HepG2 (cell line): Measurements from ENCODE around the gene CYP2W1. TPM values are rescaled to one million over a fixed set of nuclear protein-coding genes. Genes with fewer than 3 reads are reported as not detected.
A peak's percentile ranks its signal among the peaks of the same experiment; 100 is the strongest.

Experiments
- ASH2L ChIP-seq: fragments of 300-600, 200-600 bp; sonication (generic); IDR thresholded peaks from 2 replicates; pipeline ENCODE4 v1.7.0; 2017; ENCODE audit warnings: low read depth, mild to moderate bottlenecking, moderate library complexity, mixed read lengths, low read length; ENCODE audit not compliant: insufficient read length
- DPF2 ChIP-seq: sonication (generic); formaldehyde crosslinking; IDR thresholded peaks from 2 replicates; pipeline ENCODE4 v1.4.0; 2020; ENCODE audit warnings: mild to moderate bottlenecking, low read depth, missing genetic modification reagents, borderline replicate concordance
- KDM5A ChIP-seq: fragments of 200-600 bp; sonication (generic); IDR thresholded peaks from 2 replicates; pipeline ENCODE4 v1.7.0; 2018; ENCODE audit warnings: antibody characterized with exemption, mild to moderate bottlenecking, low read length, borderline replicate concordance
- NFYC ChIP-seq: IDR thresholded peaks from 2 replicates; pipeline ENCODE4 v1.6.1; 2016; ENCODE audit warnings: missing genetic modification reagents, missing compliant biosample characterization
- POLR2AphosphoS2 ChIP-seq: IDR thresholded peaks from 2 replicates; pipeline ENCODE4 v1.6.1; 2011; ENCODE audit warnings: low read depth, low read length, improper control_type of control experiment
- PTBP1 ChIP-seq: fragments of 200-400 bp; formaldehyde crosslinking; IDR thresholded peaks from 2 replicates; pipeline ENCODE4 v1.6.1; 2018; ENCODE audit warnings: low read length, low read depth; ENCODE audit not compliant: poor library complexity, severe bottlenecking
- RBM22 ChIP-seq: fragments of 200-400 bp; formaldehyde crosslinking; optimal IDR thresholded peaks from 2 replicates; pipeline ENCODE3; 2017; ENCODE audit warnings: mild to moderate bottlenecking, low read length, moderate library complexity
- TFE3 ChIP-seq: IDR thresholded peaks from 2 replicates; pipeline ENCODE4 v1.6.1; 2016
- ZNF276 ChIP-seq: sonication (generic); formaldehyde crosslinking; IDR thresholded peaks from 2 replicates; pipeline ENCODE4 v1.4.0; 2020; ENCODE audit warnings: mild to moderate bottlenecking, low read depth, missing genetic modification reagents
- ZNF281 ChIP-seq: sonication (generic); formaldehyde crosslinking; IDR thresholded peaks from 2 replicates; pipeline ENCODE4 v1.4.0; 2020; ENCODE audit warnings: missing genetic modification reagents, borderline replicate concordance
- ZNF317 ChIP-seq: sonication (generic); formaldehyde crosslinking; IDR thresholded peaks from 2 replicates; pipeline ENCODE4 v1.5.0; 2020; ENCODE audit warnings: mild to moderate bottlenecking, missing genetic modification reagents
- ZNF33B ChIP-seq: sonication (generic); formaldehyde crosslinking; IDR thresholded peaks from 2 replicates; pipeline ENCODE4 v1.5.1; 2020; ENCODE audit warnings: mild to moderate bottlenecking, missing genetic modification reagents
- ZNF577 ChIP-seq: sonication (generic); formaldehyde crosslinking; IDR thresholded peaks from 2 replicates; pipeline ENCODE4 v1.4.0; 2020; ENCODE audit warnings: mild to moderate bottlenecking, low read depth, missing genetic modification reagents, borderline replicate concordance
- ZNF75D ChIP-seq: sonication (generic); formaldehyde crosslinking; IDR thresholded peaks from 2 replicates; pipeline ENCODE4 v1.8.1; 2023; ENCODE audit warnings: missing genetic modification reagents, mild to moderate bottlenecking, borderline replicate concordance
- ZNF768 ChIP-seq: sonication (generic); formaldehyde crosslinking; IDR thresholded peaks from 2 replicates; pipeline ENCODE4 v1.4.0; 2020; ENCODE audit warnings: missing genetic modification reagents
- ZNF83 ChIP-seq: sonication (generic); formaldehyde crosslinking; IDR thresholded peaks from 2 replicates; pipeline ENCODE4 v1.4.0; 2020; ENCODE audit warnings: missing genetic modification reagents, mild to moderate bottlenecking, borderline replicate concordance
- ZSCAN30 ChIP-seq: sonication (generic); formaldehyde crosslinking; IDR thresholded peaks from 2 replicates; pipeline ENCODE4 v1.5.0; 2020; ENCODE audit warnings: mild to moderate bottlenecking, missing genetic modification reagents
- polyA plus RNA-seq, 8 experiments: library from polyadenylated mRNA; depleted of rRNA in 3 of 8; stranded (reverse) in 7 of 8; unstranded in 1 of 8; fragments of >200 nt; fragmentation: Illumina TruSeq in 4 of 8; extraction: Trizol in 4 of 8; gene quantifications; 2 replicates each; pipeline versions ENCODE4 v1.2.1 to v1.2.3, GENCODE V29; 2011 to 2016; ENCODE audit warnings: low read depth in 4 of 8, missing spikeins in 1 of 8, mixed read lengths in 1 of 8; ENCODE audit not compliant: insufficient read depth in 1 of 8
- total RNA-seq, 5 experiments: library from RNA; depleted of rRNA; stranded (reverse); fragments of >200 nt; fragmentation: Illumina TruSeq; extraction: Trizol; gene quantifications; 2 replicates each; pipeline ENCODE4 v1.2.3, GENCODE V29; 2016; ENCODE audit warnings: low read depth in 1 of 5
- TF ChIP-seq, protein P1 (sequence below): sonication (generic); formaldehyde crosslinking; IDR thresholded peaks from 2 replicates; pipeline ENCODE4 v1.8.1; 2023; ENCODE audit warnings: mild to moderate bottlenecking, missing genetic modification reagents
- TF ChIP-seq, protein P2 (sequence below): sonication (generic); formaldehyde crosslinking; IDR thresholded peaks from 2 replicates; pipeline ENCODE4 v1.5.0; 2020; ENCODE audit warnings: mild to moderate bottlenecking, missing genetic modification reagents

The CYP2W1 gene
- total and polyA plus RNA-seq, 2 of the 13 experiments (the other 11 are each of a cell fraction or from before 2014, with no cell fraction given), result 19.5 to 31.7 TPM

GRCh38 chr7:975702-976473 lies 7.1 kb upstream of the CYP2W1 start (continued):
- no peak for TF ChIP-seq DPF2 (CRISPR knock-in tag)
- TF ChIP-seq PTBP1, result no peak
- TF ChIP-seq, protein P1, sequence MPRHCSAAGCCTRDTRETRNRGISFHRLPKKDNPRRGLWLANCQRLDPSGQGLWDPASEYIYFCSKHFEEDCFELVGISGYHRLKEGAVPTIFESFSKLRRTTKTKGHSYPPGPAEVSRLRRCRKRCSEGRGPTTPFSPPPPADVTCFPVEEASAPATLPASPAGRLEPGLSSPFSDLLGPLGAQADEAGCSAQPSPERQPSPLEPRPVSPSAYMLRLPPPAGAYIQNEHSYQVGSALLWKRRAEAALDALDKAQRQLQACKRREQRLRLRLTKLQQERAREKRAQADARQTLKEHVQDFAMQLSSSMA (CRISPR knock-in tag), result 0 out of 2 replicates have a peak, but pooled peaks have one; percentile 23
- no peak for TF ChIP-seq ZNF83 (CRISPR knock-in tag)
- 0 out of 2 replicates have a peak, but pooled peaks have one; percentile 3 for TF ChIP-seq KDM5A
- no peak for TF ChIP-seq RBM22
- TF ChIP-seq ZNF281 (CRISPR knock-in tag), result no peak
- no peak; the same call in 1 of the 2 replicates for TF ChIP-seq ZNF276 (CRISPR knock-in tag)
- no peak for TF ChIP-seq TFE3 (CRISPR knock-in tag)
- TF ChIP-seq, protein P2, sequence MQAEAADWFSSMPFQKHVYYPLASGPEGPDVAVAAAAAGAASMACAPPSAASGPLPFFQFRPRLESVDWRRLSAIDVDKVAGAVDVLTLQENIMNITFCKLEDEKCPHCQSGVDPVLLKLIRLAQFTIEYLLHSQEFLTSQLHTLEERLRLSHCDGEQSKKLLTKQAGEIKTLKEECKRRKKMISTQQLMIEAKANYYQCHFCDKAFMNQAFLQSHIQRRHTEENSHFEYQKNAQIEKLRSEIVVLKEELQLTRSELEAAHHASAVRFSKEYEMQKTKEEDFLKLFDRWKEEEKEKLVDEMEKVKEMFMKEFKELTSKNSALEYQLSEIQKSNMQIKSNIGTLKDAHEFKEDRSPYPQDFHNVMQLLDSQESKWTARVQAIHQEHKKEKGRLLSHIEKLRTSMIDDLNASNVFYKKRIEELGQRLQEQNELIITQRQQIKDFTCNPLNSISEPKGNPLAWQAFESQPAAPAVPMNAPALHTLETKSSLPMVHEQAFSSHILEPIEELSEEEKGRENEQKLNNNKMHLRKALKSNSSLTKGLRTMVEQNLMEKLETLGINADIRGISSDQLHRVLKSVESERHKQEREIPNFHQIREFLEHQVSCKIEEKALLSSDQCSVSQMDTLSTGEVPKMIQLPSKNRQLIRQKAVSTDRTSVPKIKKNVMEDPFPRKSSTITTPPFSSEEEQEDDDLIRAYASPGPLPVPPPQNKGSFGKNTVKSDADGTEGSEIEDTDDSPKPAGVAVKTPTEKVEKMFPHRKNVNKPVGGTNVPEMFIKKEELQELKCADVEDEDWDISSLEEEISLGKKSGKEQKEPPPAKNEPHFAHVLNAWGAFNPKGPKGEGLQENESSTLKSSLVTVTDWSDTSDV (CRISPR knock-in tag), result no peak
- no peak for TF ChIP-seq ZNF577
- no peak for TF ChIP-seq NFYC (CRISPR knock-in tag)
- TF ChIP-seq ZNF33B (CRISPR knock-in tag), result no peak
- TF ChIP-seq ZNF317 (CRISPR knock-in tag), result no peak
- TF ChIP-seq ZNF75D (CRISPR knock-in tag), result no peak
- TF ChIP-seq POLR2AphosphoS2, result no peak
- TF ChIP-seq ZNF768 (CRISPR knock-in tag), result peak; percentile 69
- TF ChIP-seq ZSCAN30, result 0 out of 2 replicates have a peak, but pooled peaks have one; percentile 48
- no peak for TF ChIP-seq ASH2L
